ENCODE data around the gene PTPN2. TPM values are rescaled to one million over a fixed set of nuclear protein-coding genes. Genes with fewer than 3 reads are reported as not detected.

PTPN2 gene
- polyA plus RNA-seq, 1 donor from 2014 or later: 45.7 TPM

GRCh38 chr18:12855916-12856315 is 28.1 kb downstream of the PTPN2 start:
- Histone ChIP-seq H3K9me3 (ENCODE audit: low read length) (no peaks in the 10 kb centered on the region), H4K20me1 (ENCODE audit: insufficient read depth) (no peaks in the 10 kb centered on the region), H3K4me3 (ENCODE audit: low read length) (no peak overlapping the region), H3K79me2 (replicated peaks; ENCODE audit: insufficient read depth, low read length) (no peaks in the 10 kb centered on the region), H3K36me3 (ENCODE audit: insufficient read depth, low read length) (no peaks in the 10 kb centered on the region), H2AFZ (ENCODE audit: low read depth, low read length) (no peak overlapping the region), H3K9me2 (ENCODE audit: insufficient read depth, low read length) (no peaks in the 10 kb centered on the region), H3K9ac (ENCODE audit: low read length) (no peak overlapping the region), H3K27me3 (ENCODE audit: insufficient read depth, low read depth, low read length) (no peaks in the 10 kb centered on the region), H3F3A (ENCODE audit: insufficient read depth, low read length, poor library complexity, severe bottlenecking) (no peaks in the 10 kb centered on the region), H3K4me2 (ENCODE audit: low read length) (no peak overlapping the region), H3K27ac (ENCODE audit: low read length) (no peak overlapping the region)
- TF ChIP-seq SMC3 (conservative IDR thresholded peaks at IDR 0.05; ENCODE audit: poor library complexity): no peak
- TF ChIP-seq REST (IDR thresholded peaks at IDR 0.05; ENCODE audit: borderline replicate concordance): no peak
- TF ChIP-seq RAD21 (conservative IDR thresholded peaks at IDR 0.05): no peak
- TF ChIP-seq MXI1 (conservative IDR thresholded peaks at IDR 0.05; ENCODE audit: poor library complexity, severe bottlenecking): no peak
- TF ChIP-seq EP300 (conservative IDR thresholded peaks at IDR 0.05; ENCODE audit: poor library complexity, severe bottlenecking): no peak
- TF ChIP-seq, protein P1, sequence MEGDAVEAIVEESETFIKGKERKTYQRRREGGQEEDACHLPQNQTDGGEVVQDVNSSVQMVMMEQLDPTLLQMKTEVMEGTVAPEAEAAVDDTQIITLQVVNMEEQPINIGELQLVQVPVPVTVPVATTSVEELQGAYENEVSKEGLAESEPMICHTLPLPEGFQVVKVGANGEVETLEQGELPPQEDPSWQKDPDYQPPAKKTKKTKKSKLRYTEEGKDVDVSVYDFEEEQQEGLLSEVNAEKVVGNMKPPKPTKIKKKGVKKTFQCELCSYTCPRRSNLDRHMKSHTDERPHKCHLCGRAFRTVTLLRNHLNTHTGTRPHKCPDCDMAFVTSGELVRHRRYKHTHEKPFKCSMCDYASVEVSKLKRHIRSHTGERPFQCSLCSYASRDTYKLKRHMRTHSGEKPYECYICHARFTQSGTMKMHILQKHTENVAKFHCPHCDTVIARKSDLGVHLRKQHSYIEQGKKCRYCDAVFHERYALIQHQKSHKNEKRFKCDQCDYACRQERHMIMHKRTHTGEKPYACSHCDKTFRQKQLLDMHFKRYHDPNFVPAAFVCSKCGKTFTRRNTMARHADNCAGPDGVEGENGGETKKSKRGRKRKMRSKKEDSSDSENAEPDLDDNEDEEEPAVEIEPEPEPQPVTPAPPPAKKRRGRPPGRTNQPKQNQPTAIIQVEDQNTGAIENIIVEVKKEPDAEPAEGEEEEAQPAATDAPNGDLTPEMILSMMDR (IDR thresholded peaks at IDR 0.05; ENCODE audit: poor library complexity, severe bottlenecking): no peak
- no peak for TF ChIP-seq TAF1 (IDR thresholded peaks at IDR 0.05; ENCODE audit: low read depth)
- no peak for TF ChIP-seq EZH2 (IDR thresholded peaks at IDR 0.05; ENCODE audit: borderline replicate concordance, insufficient read depth, low read length, poor library complexity, severe bottlenecking)
- no peak for TF ChIP-seq POLR2AphosphoS5 (IDR thresholded peaks at IDR 0.05)

GRCh38 chr18:12852566-12853315 is 31.3 kb downstream of the PTPN2 start:
- TF ChIP-seq TAF1 (IDR thresholded peaks at IDR 0.05; ENCODE audit: low read depth): no peak
- no peak for TF ChIP-seq EZH2 (IDR thresholded peaks at IDR 0.05; ENCODE audit: borderline replicate concordance, insufficient read depth, low read length, poor library complexity, severe bottlenecking)
- TF ChIP-seq RAD21 (conservative IDR thresholded peaks at IDR 0.05): no peak
- no peak for TF ChIP-seq MXI1 (conservative IDR thresholded peaks at IDR 0.05; ENCODE audit: poor library complexity, severe bottlenecking)
- no peak for TF ChIP-seq EP300 (conservative IDR thresholded peaks at IDR 0.05; ENCODE audit: poor library complexity, severe bottlenecking)
- no peak for TF ChIP-seq POLR2AphosphoS5 (IDR thresholded peaks at IDR 0.05)
- TF ChIP-seq REST (IDR thresholded peaks at IDR 0.05; ENCODE audit: borderline replicate concordance): no peak
- TF ChIP-seq SMC3 (conservative IDR thresholded peaks at IDR 0.05; ENCODE audit: poor library complexity): no peak
- TF ChIP-seq, protein P1 (IDR thresholded peaks at IDR 0.05; ENCODE audit: poor library complexity, severe bottlenecking): no peak
- Histone ChIP-seq H4K20me1 (ENCODE audit: insufficient read depth) (no peaks in the 10 kb centered on the region), H2AFZ (ENCODE audit: low read depth, low read length) (no peak overlapping the region), H3K4me2 (ENCODE audit: low read length) (no peak overlapping the region), H3F3A (ENCODE audit: insufficient read depth, low read length, poor library complexity, severe bottlenecking) (no peaks in the 10 kb centered on the region), H3K9me2 (ENCODE audit: insufficient read depth, low read length) (no peaks in the 10 kb centered on the region), H3K36me3 (ENCODE audit: insufficient read depth, low read length) (no peaks in the 10 kb centered on the region), H3K9ac (ENCODE audit: low read length) (no peak overlapping the region), H3K27me3 (ENCODE audit: insufficient read depth, low read depth, low read length) (no peaks in the 10 kb centered on the region), H3K27ac (ENCODE audit: low read length) (no peak overlapping the region), H3K79me2 (replicated peaks; ENCODE audit: insufficient read depth, low read length) (no peaks in the 10 kb centered on the region), H3K4me3 (ENCODE audit: low read length) (no peak overlapping the region), H3K9me3 (ENCODE audit: low read length) (no peaks in the 10 kb centered on the region)

All from neural cell (in vitro differentiated cells).